Osteoblast (primary cell): Measurements from ENCODE around the gene TMPRSS2. TPM values are rescaled to one million over a fixed set of nuclear protein-coding genes. Genes with fewer than 3 reads are reported as not detected.

ENCODE experiments used
- DNase-seq: peaks from one replicate; pipeline ENCODE4 v3.0.0; 2011; ENCODE audit warnings: low spot score, mixed read lengths; ENCODE audit not compliant: insufficient read length; ENCODE audit errors: missing footprints
- H2AFZ ChIP-seq: 2 replicates; pipeline ENCODE4 v1.6.0; 2011; ENCODE audit warnings: mild to moderate bottlenecking, low read length
- H3K27ac ChIP-seq: 2 replicates; pipeline ENCODE4 v1.5.1; 2011; ENCODE audit warnings: mild to moderate bottlenecking, low read depth, low read length, moderate library complexity
- H3K27me3 ChIP-seq: 2 replicates; pipeline ENCODE4 v1.6.0; 2012; ENCODE audit warnings: mild to moderate bottlenecking, control low read depth, inconsistent platforms, low read length, moderate library complexity; ENCODE audit not compliant: insufficient read depth
- H3K36me3 ChIP-seq: 2 replicates; pipeline ENCODE4 v1.5.1; 2011; ENCODE audit warnings: mild to moderate bottlenecking, low read length, control low read depth, moderate library complexity; ENCODE audit not compliant: insufficient read depth
- H3K4me1 ChIP-seq: 2 replicates; pipeline ENCODE4 v1.5.1; 2011; ENCODE audit warnings: mild to moderate bottlenecking, low read length, control low read depth, moderate library complexity; ENCODE audit not compliant: insufficient read depth
- H3K4me2 ChIP-seq: 2 replicates; pipeline ENCODE4 v1.6.0; 2011; ENCODE audit warnings: mild to moderate bottlenecking, low read length; ENCODE audit not compliant: insufficient read depth
- H3K4me3 ChIP-seq: fragments of 200-600 bp; sonication (generic); 3 replicates; pipeline ENCODE4 v1.5.1; 2012; ENCODE audit warnings: mild to moderate bottlenecking, low read length, inconsistent platforms; ENCODE audit not compliant: insufficient read depth
- H3K79me2 ChIP-seq: 2 replicates; pipeline ENCODE4 v1.6.0; 2012; ENCODE audit warnings: mild to moderate bottlenecking, low read length, control low read depth, inconsistent platforms; ENCODE audit not compliant: insufficient read depth
- H3K9me3 ChIP-seq: 2 replicates; pipeline ENCODE4 v1.5.1; 2011; ENCODE audit warnings: low read depth, low read length, control low read depth
- H4K20me1 ChIP-seq: 2 replicates; pipeline ENCODE4 v1.6.0; 2012; ENCODE audit warnings: mild to moderate bottlenecking, low read length, control low read depth; ENCODE audit not compliant: insufficient read depth
- CTCF ChIP-seq: IDR thresholded peaks from 2 replicates; pipeline ENCODE4 v1.5.1; 2011; ENCODE audit warnings: mild to moderate bottlenecking, low read depth, low read length, moderate library complexity; ENCODE audit errors: extremely low read depth
- total RNA-seq: library from RNA; depleted of rRNA; stranded (reverse); fragments of >200 nt; gene quantifications from 2 replicates; pipeline ENCODE4 v1.2.3, GENCODE V29; 2012

The TMPRSS2 gene
- total RNA-seq, 1 donor: not detected

- H4K20me1 ChIP-seq: no peaks in the 10 kb centered on the region
- H3K36me3 ChIP-seq: no peaks in the 10 kb centered on the region
- H3K4me2 ChIP-seq: no peak overlapping the region
- H3K27ac ChIP-seq: no peak overlapping the region
- H3K9me3 ChIP-seq: no peaks in the 10 kb centered on the region
- no peaks in the 10 kb centered on the region for H3K79me2 ChIP-seq
- H3K27me3 ChIP-seq: peaks cover 41% of the 10 kb centered on the region
- H3K4me1 ChIP-seq: no peaks in the 10 kb centered on the region
- no peak for TF ChIP-seq CTCF
- no peak overlapping the region for H3K4me3 ChIP-seq
- H2AFZ ChIP-seq: no peak overlapping the region
- no peak for DNase-seq
These were observed 1.9 kb downstream of the TMPRSS2 start for GRCh38 chr21:41506005-41506594.

GRCh38 chr21:41504030-41504429 lies 3.9 kb downstream of the TMPRSS2 start:
- Histone ChIP-seq H3K79me2 (no peaks in the 10 kb centered on the region), H3K27me3 (peaks cover 40% of the 10 kb centered on the region)

GRCh38 chr21:41503331-41503730 lies 4.6 kb downstream of the TMPRSS2 start:
- Histone ChIP-seq H3K4me2 (no peak overlapping the region), H3K4me1 (no peaks in the 10 kb centered on the region), H2AFZ (no peak overlapping the region), H3K27me3 (peaks cover 33% of the 10 kb centered on the region), H3K36me3 (no peaks in the 10 kb centered on the region), H3K9me3 (no peaks in the 10 kb centered on the region), H3K4me3 (no peak overlapping the region), H4K20me1 (no peaks in the 10 kb centered on the region), H3K79me2 (no peaks in the 10 kb centered on the region), H3K27ac (no peak overlapping the region)
- TF ChIP-seq CTCF: no peak
- DNase-seq: no peak

More at GRCh38 chr21:41504030-41504429, 3.9 kb downstream of the TMPRSS2 start:
- Histone ChIP-seq H4K20me1 (no peaks in the 10 kb centered on the region), H3K36me3 (no peaks in the 10 kb centered on the region), H2AFZ (no peak overlapping the region), H3K4me3 (no peak overlapping the region), H3K27ac (no peak overlapping the region), H3K4me1 (no peaks in the 10 kb centered on the region), H3K9me3 (no peaks in the 10 kb centered on the region), H3K4me2 (no peak overlapping the region)
- TF ChIP-seq CTCF: no peak
- peak; percentile 32 for DNase-seq

- no peak for TF ChIP-seq CTCF
- H3K4me2 ChIP-seq: no peak overlapping the region
- H3K36me3 ChIP-seq: no peaks in the 10 kb centered on the region
- H3K79me2 ChIP-seq: no peaks in the 10 kb centered on the region
- no peaks in the 10 kb centered on the region for H3K9me3 ChIP-seq
- H3K4me3 ChIP-seq: no peak overlapping the region
- H2AFZ ChIP-seq: no peak overlapping the region
- DNase-seq: no peak
- no peaks in the 10 kb centered on the region for H4K20me1 ChIP-seq
- H3K27ac ChIP-seq: no peak overlapping the region
- no peaks in the 10 kb centered on the region for H3K4me1 ChIP-seq
- H3K27me3 ChIP-seq: peaks cover 26% of the 10 kb centered on the region
These were observed 6.0 kb downstream of the TMPRSS2 start for GRCh38 chr21:41501919-41502318.
